Heart left ventricle (tissue), 16 donors: ENCODE measurements around the gene UBE2Q1. TPM values are rescaled to one million over a fixed set of nuclear protein-coding genes. Genes with fewer than 3 reads are reported as not detected.

Experiments used
- ATAC-seq, 4 donors: fragments of 200-7000 bp; cut with Tn5 transposase; one replicate each; pipeline ENCODE4 v1.9.1; 2020 to 2022; ENCODE audit warnings: moderate library complexity in 4 of 4, mild to moderate bottlenecking in 3 of 4, moderate number of reproducible peaks in 1 of 4
- DNase-seq, 5 donors: peaks; one replicate each; pipeline ENCODE4 v3.0.0-alpha.2; 2020
- H3K27ac ChIP-seq, 12 donors: fragments of 200-600 bp; sonication (generic) in 4 of 12; one replicate each; pipeline versions ENCODE4 v1.5.0 to v1.8.0; 2016 to 2022; ENCODE audit warnings: mild to moderate bottlenecking in 2 of 12
- H3K27me3 ChIP-seq, 9 donors: fragments of 200-600 bp; sonication (generic) in 2 of 9; one replicate each; pipeline versions ENCODE4 v1.5.1 to v1.8.0; 2016 to 2022; ENCODE audit warnings: mild to moderate bottlenecking in 3 of 9
- H3K36me3 ChIP-seq, 9 donors: fragments of 200-600 bp; sonication (generic) in 2 of 9; one replicate each; pipeline versions ENCODE4 v1.5.0 to v1.8.0; 2018 to 2022; ENCODE audit warnings: mild to moderate bottlenecking in 2 of 9
- H3K4me1 ChIP-seq, 12 donors: fragments of 200-600 bp; sonication (generic) in 4 of 12; one replicate each; pipeline versions ENCODE4 v1.5.0 to v1.8.0; 2016 to 2022; ENCODE audit warnings: mild to moderate bottlenecking in 3 of 12
- H3K4me3 ChIP-seq, 12 donors: fragments of 200-600 bp; sonication (generic) in 4 of 12; one replicate each; pipeline versions ENCODE4 v1.5.0 to v1.8.0; 2017 to 2022; ENCODE audit warnings: mild to moderate bottlenecking in 9 of 12, moderate library complexity in 4 of 12
- H3K9me3 ChIP-seq, 12 donors: fragments of 200-600 bp; sonication (generic) in 4 of 12; one replicate each; pipeline versions ENCODE4 v1.5.0 to v1.8.0; 2016 to 2022; ENCODE audit warnings: mild to moderate bottlenecking in 1 of 12
- CTCF ChIP-seq, 12 donors: fragments of 200-600 bp; sonication (generic) in 4 of 12; IDR thresholded peaks; one replicate each; pipeline versions ENCODE4 v1.5.0 to v1.8.0; 2018 to 2022; ENCODE audit warnings: antibody characterized with exemption in 12 of 12, mild to moderate bottlenecking in 5 of 12
- POLR2A ChIP-seq, 2 donors: fragments of 450-650 bp; IDR thresholded peaks; one replicate each; pipeline ENCODE4 v1.6.1; 2017; ENCODE audit warnings: antibody characterized with exemption in 2 of 2, mild to moderate bottlenecking in 2 of 2, moderate library complexity in 2 of 2
- WGBS, 4 donors: extraction: QIAGEN DNeasy Blood & Tissue Kit in 2 of 4; methylation state at CpG; one replicate each; pipeline versions ENCODE4 v1.1.5 to v1.1.7; 2013 to 2018; 5-methylcytosine and 5-hydroxymethylcytosine counted together
- intact Hi-C, 10 donors: fragments of 100-400 bp; cut with DNase I; formaldehyde crosslinking; loops; one replicate each; pipeline versions ENCODE4 v1.11.1 to v1.14.2; 2022
- polyA plus RNA-seq, 2 donors: library from polyadenylated mRNA; stranded (reverse); fragments of 200-250 nt; gene quantifications; one replicate each; pipeline ENCODE4 v1.2.3, GENCODE V29; 2013
- total RNA-seq, 9 donors: library from RNA; depleted of rRNA in 2 of 9; stranded (reverse); fragments of >200 nt in 2 of 9; fragmentation: NEBNext Ultra II Directional in 3 of 9; extraction: Animal tissue kit (Norgen Biotek cat#: 25700) in 3 of 9; gene quantifications; one replicate each; pipeline versions ENCODE4 v1.1.0 to v1.2.4, GENCODE V29; 2016 to 2023
- donor health status: ischemic (EF 13 %, LVEDD 7.1; RV severe dilation, severe dysfunction).
- donor health status: healthy with polysubstance abuse.
- donor health status: DM: no; HTN: yes; CAD: no.
- donor health status: DM: no; HTN: no; CAD: no.
- donor health status: ischemic (EF 25% LVEDD 6.9; RV normal size, moderate dysfunction).
- donor health status: ischemic (EF 25% LVEDD 5.7; RV mildly dilated, moderate dysfunction).
- donor health status: healthy.
- donor health status: DM: yes; HTN: yes; CAD: no.
- donor health status: ischemic (EF 35%, LVEDD 5.7; RV mildly dilated, moderate dysfunction).
- donor health status: nonischemic (EF 11% LVEDD 7.7; RV severe dilation, severe dysfunction).
- donor health status: DM: yes; HTN: yes; CAD: no.
- donor health status: PGD.
- donor health status: ischemic (EF 29% LVEDD 5.4; RV normal size, mild dysfunction).
- donor health status: nonischemic (EF 23%, LVEDD 6.1; RV moderate dilation, normal function).

Gene UBE2Q1
- total and polyA plus RNA-seq, 11 donors: 22.1 to 79.4 (median 57.2) TPM

GRCh38 chr1:154579374-154579773, 20.9 kb upstream of the UBE2Q1 start:
- H3K36me3 ChIP-seq: peaks cover 0 to 64% (median 58%) of the 10 kb centered on the region in 9 donors
- no peaks in the 10 kb centered on the region for H3K9me3 ChIP-seq
- peaks cover 0 to 39% (median 18%) of the 10 kb centered on the region in 12 donors for H3K4me1 ChIP-seq
- H3K27ac ChIP-seq: peak overlapping the region in 1 of 12 donors; percentile 32
- DNase-seq (no peak), ATAC-seq (no peak)
- TF ChIP-seq POLR2A (IDR thresholded peaks at IDR 0.05) (no peak), CTCF (IDR thresholded peaks at IDR 0.05) (no peak)
- whole genome bisulfite sequencing, 4 donors: 76 to 86% (median 86%) methylated on average over 7 to 8 of the region's 8 CpGs
- H3K4me3 ChIP-seq: no peak overlapping the region
- no peaks in the 10 kb centered on the region for H3K27me3 ChIP-seq
- intact Hi-C loops: no loop called here

GRCh38 chr1:154578058-154578418, 19.6 kb upstream of the UBE2Q1 start:
- H3K27me3 ChIP-seq: no peaks in the 10 kb centered on the region
- peaks cover 0 to 33% (median 17%) of the 10 kb centered on the region in 12 donors for H3K4me1 ChIP-seq
- no peak overlapping the region for H3K4me3 ChIP-seq
- peak; percentile 51 to 87 (median 70) for ATAC-seq
- H3K36me3 ChIP-seq: peaks cover 0 to 51% (median 44%) of the 10 kb centered on the region in 9 donors
- H3K9me3 ChIP-seq: no peaks in the 10 kb centered on the region
- H3K27ac ChIP-seq: peak overlapping the region in 6 of 12 donors; percentile 8 to 71 (median 39)
- TF ChIP-seq CTCF (IDR thresholded peaks at IDR 0.05) (no peak), POLR2A (IDR thresholded peaks at IDR 0.05) (no peak)
- intact Hi-C loops: no loop called here
- DNase-seq: peak in 2 of 5 donors; percentile 43 to 50
- 20 to 44% (median 31%) methylated on average over 5 to 6 of the region's 6 CpGs for WGBS, 4 donors

GRCh38 chr1:154577346-154578057, 19.0 kb upstream of the UBE2Q1 start:
- Histone ChIP-seq H3K4me1 (peaks cover 0 to 33% (median 17%) of the 10 kb centered on the region in 12 donors), H3K27me3 (no peaks in the 10 kb centered on the region), H3K27ac (peak overlapping the region in 9 of 12 donors; percentile 8 to 71 (median 44)), H3K36me3 (peaks cover 0 to 45% (median 39%) of the 10 kb centered on the region in 9 donors), H3K4me3 (no peak overlapping the region), H3K9me3 (no peaks in the 10 kb centered on the region)
- TF ChIP-seq POLR2A (IDR thresholded peaks at IDR 0.05) (no peak), CTCF (IDR thresholded peaks at IDR 0.05) (no peak)
- 58 to 83% (median 67%) methylated on average over 4 to 7 of the region's 7 CpGs for WGBS, 4 donors
- ATAC-seq (peak in 1 of 4 donors; percentile 10), DNase-seq (no peak)
- intact Hi-C loops: no loop called here

- DNase-seq: no peak
- TF ChIP-seq CTCF (IDR thresholded peaks at IDR 0.05): no peak
- TF ChIP-seq POLR2A (IDR thresholded peaks at IDR 0.05): no peak
- peak in 1 of 4 donors; percentile 12 for ATAC-seq
- H3K9me3 ChIP-seq: no peaks in the 10 kb centered on the region
- 81 to 83% (median 82%) methylated on average over 8 of the region's 8 CpGs for WGBS, 4 donors
- H3K27me3 ChIP-seq: no peaks in the 10 kb centered on the region
- H3K4me1 ChIP-seq: peaks cover 0 to 33% (median 17%) of the 10 kb centered on the region in 12 donors
- H3K27ac ChIP-seq: no peak overlapping the region
- H3K4me3 ChIP-seq: no peak overlapping the region
- intact Hi-C loops: no loop called here
- peaks cover 0 to 31% (median 26%) of the 10 kb centered on the region in 9 donors for H3K36me3 ChIP-seq
These were observed 17.6 kb upstream of the UBE2Q1 start for GRCh38 chr1:154575951-154576566.
